Measurements from ENCODE around the gene SRGAP2C.
"Not testable (repeated sequence)": the region's sequence is repeated elsewhere in the genome, so short reads cannot be mapped to it uniquely, and the experiment has no call there.

SRGAP2C gene

GRCh38 chr1:121230636-121231035 is 45.9 kb downstream of the SRGAP2C start:
- DNase-seq = not testable (repeated sequence)

- not testable (repeated sequence) for DNase-seq
Observed at GRCh38 chr1:121232445-121233125, 47.8 kb downstream of the SRGAP2C start.

GRCh38 chr1:121234090-121234759 is 49.5 kb downstream of the SRGAP2C start:
- DNase-seq = not testable (repeated sequence)

- DNase-seq = not testable (repeated sequence)
Observed at GRCh38 chr1:121238384-121238783, 53.6 kb downstream of the SRGAP2C start.

- DNase-seq = not testable (repeated sequence)
Observed at GRCh38 chr1:121243913-121244312, 59.1 kb downstream of the SRGAP2C start.

GRCh38 chr1:121246399-121246798 is 61.6 kb downstream of the SRGAP2C start:
- not testable (repeated sequence) for DNase-seq

- not testable (repeated sequence) for DNase-seq
Observed at GRCh38 chr1:121252656-121253055, 67.9 kb downstream of the SRGAP2C start.

- not testable (repeated sequence) for DNase-seq
Observed at GRCh38 chr1:121254618-121255017, 69.8 kb downstream of the SRGAP2C start.

GRCh38 chr1:121257632-121258031 is 72.9 kb downstream of the SRGAP2C start:
- not testable (repeated sequence) for DNase-seq

- not testable (repeated sequence) for DNase-seq
Observed at GRCh38 chr1:121258134-121258533, 73.4 kb downstream of the SRGAP2C start.

- not testable (repeated sequence) for DNase-seq
Observed at GRCh38 chr1:121260205-121260604, 75.4 kb downstream of the SRGAP2C start.

GRCh38 chr1:121262163-121262562 is 77.4 kb downstream of the SRGAP2C start:
- not testable (repeated sequence) for DNase-seq

GRCh38 chr1:121263789-121264244 is 79.0 kb downstream of the SRGAP2C start:
- DNase-seq = not testable (repeated sequence)

- not testable (repeated sequence) for DNase-seq
Observed at GRCh38 chr1:121267072-121267471, 82.3 kb downstream of the SRGAP2C start.

GRCh38 chr1:121269309-121269708 is 84.5 kb downstream of the SRGAP2C start:
- DNase-seq = not testable (repeated sequence)

- not testable (repeated sequence) for DNase-seq
Observed at GRCh38 chr1:121269973-121270372, 85.2 kb downstream of the SRGAP2C start.

- not testable (repeated sequence) for DNase-seq
Observed at GRCh38 chr1:121271143-121271715, 86.5 kb downstream of the SRGAP2C start.

GRCh38 chr1:121275435-121275834 is 90.7 kb downstream of the SRGAP2C start:
- DNase-seq = not testable (repeated sequence)

- DNase-seq = not testable (repeated sequence)
Observed at GRCh38 chr1:121278202-121278601, 93.4 kb downstream of the SRGAP2C start.

GRCh38 chr1:121278777-121279547 is 94.2 kb downstream of the SRGAP2C start:
- DNase-seq = not testable (repeated sequence)

GRCh38 chr1:121279548-121279898 is 94.7 kb downstream of the SRGAP2C start:
- not testable (repeated sequence) for DNase-seq

- not testable (repeated sequence) for DNase-seq
Observed at GRCh38 chr1:121280699-121281317, 96.0 kb downstream of the SRGAP2C start.

Data from hematopoietic multipotent progenitor cell treated with erythropoietin and hydrocortisone succinate and interleukin-3 and kit ligand, for 4 days (in vitro differentiated cells).